C4-2B (cell line): Measurements from ENCODE around the gene PLS3.

Experiments used
- CTCF ChIP-seq: fragments of 450-650 bp; conservative IDR thresholded peaks from 2 replicates; pipeline ENCODE4 v1.5.1; 2017; ENCODE audit warnings: mild to moderate bottlenecking
- ZFX ChIP-seq: fragments of 450-650 bp; IDR thresholded peaks from 2 replicates; pipeline ENCODE4 v1.6.1; 2017

- TF ChIP-seq CTCF (peak; percentile 94), ZFX (no peak)
These were observed 82.0 kb downstream of the PLS3 start for GRCh38 chrX:115642895-115643530.
